WTC11 (cell line): ENCODE measurements around the gene MAP7D1. TPM values are rescaled to one million over a fixed set of nuclear protein-coding genes. Genes with fewer than 3 reads are reported as not detected.

ENCODE experiments used
- ATAC-seq: fragments of 200-7000 bp; cut with Tn5 transposase; 2 replicates; pipeline ENCODE4 v1.10.0; 2021; ENCODE audit warnings: mild to moderate bottlenecking, moderate library complexity
- CTCF ChIA-PET: fragments of 300-600 bp; sonication (Branson Sonifier 250); formaldehyde crosslinking; loops from one replicate; lab custom pipeline; 2021; ENCODE audit warnings: antibody characterized with exemption; lab: Charles Lee
- POLR2A ChIA-PET: fragments of 350-600 bp; sonication (Branson Sonifier 250); formaldehyde crosslinking; loops from one replicate; lab custom pipeline; 2021; ENCODE audit warnings: antibody characterized with exemption; lab: Charles Lee
- DNase-seq: peaks from one replicate; pipeline ENCODE4 v3.0.0; 2021; ENCODE audit warnings: low spot score
- H3K27ac Mint-ChIP-seq: 2 replicates; pipeline ENCODE4 v1.8.0; 2021; ENCODE audit warnings: mixed read lengths
- H3K27me3 Mint-ChIP-seq: 2 replicates; pipeline ENCODE4 v1.8.0; 2021; ENCODE audit warnings: low read depth, mild to moderate bottlenecking, moderate library complexity, mixed read lengths
- H3K36me3 Mint-ChIP-seq: 2 replicates; pipeline ENCODE4 v1.8.0; 2021; ENCODE audit warnings: mixed read lengths
- H3K4me1 Mint-ChIP-seq: 2 replicates; pipeline ENCODE4 v1.8.0; 2022; ENCODE audit warnings: mixed read lengths
- H3K4me3 Mint-ChIP-seq: 2 replicates; pipeline ENCODE4 v1.8.0; 2021; ENCODE audit warnings: mild to moderate bottlenecking, moderate library complexity, mixed read lengths
- H3K9me3 Mint-ChIP-seq: 2 replicates; pipeline ENCODE4 v1.8.0; 2021; ENCODE audit warnings: mixed read lengths
- ATF2 ChIP-seq: sonication (generic); formaldehyde crosslinking; IDR thresholded peaks from 2 replicates; pipeline ENCODE4 v1.8.1; 2022; ENCODE audit warnings: low read depth, missing genetic modification reagents, borderline replicate concordance
- GABPB1 ChIP-seq: sonication (generic); formaldehyde crosslinking; IDR thresholded peaks from 2 replicates; pipeline ENCODE4 v1.8.1; 2023; ENCODE audit warnings: mild to moderate bottlenecking, missing genetic modification reagents
- MYBL2 ChIP-seq: sonication (generic); formaldehyde crosslinking; IDR thresholded peaks from 2 replicates; pipeline ENCODE4 v1.8.1; 2023; ENCODE audit warnings: mild to moderate bottlenecking, moderate library complexity, missing genetic modification reagents
- SMAD3 ChIP-seq: sonication (generic); formaldehyde crosslinking; IDR thresholded peaks from 2 replicates; pipeline ENCODE4 v1.8.0; 2022; ENCODE audit warnings: missing genetic modification reagents, mild to moderate bottlenecking, borderline replicate concordance
- SOX15 ChIP-seq: fragments of 250-450 bp; sonication (Bioruptor Pico); IDR thresholded peaks from 2 replicates; pipeline ENCODE4 v1.9.0; 2021; ENCODE audit warnings: mild to moderate bottlenecking
- STAT6 ChIP-seq: sonication (generic); formaldehyde crosslinking; conservative IDR thresholded peaks from 2 replicates; pipeline ENCODE4 v1.8.1; 2023; ENCODE audit warnings: mild to moderate bottlenecking, low read depth, missing genetic modification reagents, moderate library complexity
- ZNF219 ChIP-seq: sonication (generic); formaldehyde crosslinking; IDR thresholded peaks from 2 replicates; pipeline ENCODE4 v1.8.0; 2023; ENCODE audit warnings: missing genetic modification reagents, mild to moderate bottlenecking, borderline replicate concordance
- ZNF281 ChIP-seq: sonication (generic); formaldehyde crosslinking; IDR thresholded peaks from 2 replicates; pipeline ENCODE4 v1.8.0; 2023; ENCODE audit warnings: mild to moderate bottlenecking, missing genetic modification reagents
- ZNF425 ChIP-seq: fragments of 250-450 bp; sonication (Bioruptor Pico); conservative IDR thresholded peaks from 2 replicates; pipeline ENCODE4 v1.9.0; 2021; ENCODE audit warnings: mild to moderate bottlenecking
- total RNA-seq: library from RNA; stranded (reverse); gene quantifications from 3 replicates; pipeline ENCODE4 v1.2.3, GENCODE V29; 2021
- TF ChIP-seq, protein P1 (sequence below): sonication (generic); formaldehyde crosslinking; IDR thresholded peaks from 2 replicates; pipeline ENCODE4 v1.8.0; 2022; ENCODE audit warnings: mild to moderate bottlenecking, missing genetic modification reagents
- TF ChIP-seq, protein P2 (sequence below): fragments of 250-450 bp; sonication (Bioruptor Pico); IDR thresholded peaks from 2 replicates; pipeline ENCODE4 v1.9.0; 2021; ENCODE audit warnings: mild to moderate bottlenecking, borderline replicate concordance
- TF ChIP-seq, protein P3 (sequence below): sonication (generic); formaldehyde crosslinking; conservative IDR thresholded peaks from 2 replicates; pipeline ENCODE4 v1.8.1; 2022; ENCODE audit warnings: mild to moderate bottlenecking, missing genetic modification reagents
- TF ChIP-seq, protein P4 (sequence below): sonication (generic); formaldehyde crosslinking; IDR thresholded peaks from 2 replicates; pipeline ENCODE4 v1.8.0; 2023; ENCODE audit warnings: missing genetic modification reagents, mild to moderate bottlenecking, borderline replicate concordance

Gene MAP7D1
- total RNA-seq, 1 experiment from 2014 or later, result 88.7 TPM

DNA sequence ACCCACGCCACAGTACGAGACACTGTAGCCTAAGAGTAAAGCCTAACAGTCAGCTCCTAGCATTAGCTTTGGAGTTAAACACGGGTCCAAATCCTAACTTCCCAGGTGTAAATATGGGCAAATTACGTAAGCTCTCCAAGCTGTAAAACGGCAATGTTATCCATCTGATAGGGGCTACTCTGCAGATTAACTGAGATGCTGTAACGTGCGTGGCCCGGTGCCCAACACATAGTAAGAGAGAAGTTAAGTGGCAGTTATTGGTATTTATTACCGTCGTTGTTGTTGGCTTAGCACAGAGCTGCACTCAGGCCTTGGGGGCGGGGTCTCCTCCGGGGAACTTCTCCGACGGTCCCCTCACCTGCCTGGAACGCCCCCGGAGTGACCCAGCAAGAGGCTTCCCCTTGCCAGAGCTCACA lies 7.1 kb upstream of the MAP7D1 start (continued):
- TF ChIP-seq, protein P1, sequence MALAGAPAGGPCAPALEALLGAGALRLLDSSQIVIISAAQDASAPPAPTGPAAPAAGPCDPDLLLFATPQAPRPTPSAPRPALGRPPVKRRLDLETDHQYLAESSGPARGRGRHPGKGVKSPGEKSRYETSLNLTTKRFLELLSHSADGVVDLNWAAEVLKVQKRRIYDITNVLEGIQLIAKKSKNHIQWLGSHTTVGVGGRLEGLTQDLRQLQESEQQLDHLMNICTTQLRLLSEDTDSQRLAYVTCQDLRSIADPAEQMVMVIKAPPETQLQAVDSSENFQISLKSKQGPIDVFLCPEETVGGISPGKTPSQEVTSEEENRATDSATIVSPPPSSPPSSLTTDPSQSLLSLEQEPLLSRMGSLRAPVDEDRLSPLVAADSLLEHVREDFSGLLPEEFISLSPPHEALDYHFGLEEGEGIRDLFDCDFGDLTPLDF (CRISPR knock-in tag), result no peak
- no peak for TF ChIP-seq SOX15
- no peak for TF ChIP-seq ZNF219 (CRISPR knock-in tag)
- TF ChIP-seq, protein P2, sequence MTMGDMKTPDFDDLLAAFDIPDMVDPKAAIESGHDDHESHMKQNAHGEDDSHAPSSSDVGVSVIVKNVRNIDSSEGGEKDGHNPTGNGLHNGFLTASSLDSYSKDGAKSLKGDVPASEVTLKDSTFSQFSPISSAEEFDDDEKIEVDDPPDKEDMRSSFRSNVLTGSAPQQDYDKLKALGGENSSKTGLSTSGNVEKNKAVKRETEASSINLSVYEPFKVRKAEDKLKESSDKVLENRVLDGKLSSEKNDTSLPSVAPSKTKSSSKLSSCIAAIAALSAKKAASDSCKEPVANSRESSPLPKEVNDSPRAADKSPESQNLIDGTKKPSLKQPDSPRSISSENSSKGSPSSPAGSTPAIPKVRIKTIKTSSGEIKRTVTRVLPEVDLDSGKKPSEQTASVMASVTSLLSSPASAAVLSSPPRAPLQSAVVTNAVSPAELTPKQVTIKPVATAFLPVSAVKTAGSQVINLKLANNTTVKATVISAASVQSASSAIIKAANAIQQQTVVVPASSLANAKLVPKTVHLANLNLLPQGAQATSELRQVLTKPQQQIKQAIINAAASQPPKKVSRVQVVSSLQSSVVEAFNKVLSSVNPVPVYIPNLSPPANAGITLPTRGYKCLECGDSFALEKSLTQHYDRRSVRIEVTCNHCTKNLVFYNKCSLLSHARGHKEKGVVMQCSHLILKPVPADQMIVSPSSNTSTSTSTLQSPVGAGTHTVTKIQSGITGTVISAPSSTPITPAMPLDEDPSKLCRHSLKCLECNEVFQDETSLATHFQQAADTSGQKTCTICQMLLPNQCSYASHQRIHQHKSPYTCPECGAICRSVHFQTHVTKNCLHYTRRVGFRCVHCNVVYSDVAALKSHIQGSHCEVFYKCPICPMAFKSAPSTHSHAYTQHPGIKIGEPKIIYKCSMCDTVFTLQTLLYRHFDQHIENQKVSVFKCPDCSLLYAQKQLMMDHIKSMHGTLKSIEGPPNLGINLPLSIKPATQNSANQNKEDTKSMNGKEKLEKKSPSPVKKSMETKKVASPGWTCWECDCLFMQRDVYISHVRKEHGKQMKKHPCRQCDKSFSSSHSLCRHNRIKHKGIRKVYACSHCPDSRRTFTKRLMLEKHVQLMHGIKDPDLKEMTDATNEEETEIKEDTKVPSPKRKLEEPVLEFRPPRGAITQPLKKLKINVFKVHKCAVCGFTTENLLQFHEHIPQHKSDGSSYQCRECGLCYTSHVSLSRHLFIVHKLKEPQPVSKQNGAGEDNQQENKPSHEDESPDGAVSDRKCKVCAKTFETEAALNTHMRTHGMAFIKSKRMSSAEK (CRISPR knock-in tag), result no peak
- no peak for TF ChIP-seq SMAD3 (CRISPR knock-in tag)
- TF ChIP-seq, protein P3, sequence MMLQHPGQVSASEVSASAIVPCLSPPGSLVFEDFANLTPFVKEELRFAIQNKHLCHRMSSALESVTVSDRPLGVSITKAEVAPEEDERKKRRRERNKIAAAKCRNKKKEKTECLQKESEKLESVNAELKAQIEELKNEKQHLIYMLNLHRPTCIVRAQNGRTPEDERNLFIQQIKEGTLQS (CRISPR knock-in tag), result no peak
- no peak for TF ChIP-seq ZNF281 (CRISPR knock-in tag)
- no peak for TF ChIP-seq ATF2 (CRISPR knock-in tag)
- TF ChIP-seq, all 79 proteins: peak for 0

GRCh38 chr1:36149237-36149972 lies 6.6 kb upstream of the MAP7D1 start, which contains the start of gene TRAPPC3:
TRAPPC3 (minus strand) TSS chr1:36149486; CDS start chr1:36149378, 108 bp downstream.
- ATAC-seq, result peak; percentile 92
- H3K4me1 Mint-ChIP-seq, result peaks cover 33% of the 10 kb centered on the region
- no peaks in the 10 kb centered on the region for H3K9me3 Mint-ChIP-seq
- peaks cover 27% of the 10 kb centered on the region for H3K27me3 Mint-ChIP-seq
- H3K4me3 Mint-ChIP-seq, result peak within 1 kb of the TSS; percentile 90
- H3K36me3 Mint-ChIP-seq, result peaks cover 10% of the 10 kb centered on the region
- peak within 1 kb of the TSS; percentile 97 for H3K27ac Mint-ChIP-seq
- peak; percentile 100 for DNase-seq
- ChIA-PET CTCF (interaction anchor here (0.6 to 5.4 kb wide), 52 partner anchors 11 to 275 kb away, joined by 3 to 213 read pairs (median 6); partner anchors contain the start of genes AGO1, EVA1B, LSM10 and SH3D21), POLR2A (interaction anchor here (0.6 to 2.6 kb wide), 17 partner anchors 11 to 351 kb away, joined by 3 to 25 read pairs (median 4); partner anchors contain the start of genes AGO3, SH3D21 and THRAP3)
- 0 out of 2 replicates have a peak, but pooled peaks have one; percentile 72 for TF ChIP-seq MYBL2 (CRISPR knock-in tag)
- TF ChIP-seq, protein P4, sequence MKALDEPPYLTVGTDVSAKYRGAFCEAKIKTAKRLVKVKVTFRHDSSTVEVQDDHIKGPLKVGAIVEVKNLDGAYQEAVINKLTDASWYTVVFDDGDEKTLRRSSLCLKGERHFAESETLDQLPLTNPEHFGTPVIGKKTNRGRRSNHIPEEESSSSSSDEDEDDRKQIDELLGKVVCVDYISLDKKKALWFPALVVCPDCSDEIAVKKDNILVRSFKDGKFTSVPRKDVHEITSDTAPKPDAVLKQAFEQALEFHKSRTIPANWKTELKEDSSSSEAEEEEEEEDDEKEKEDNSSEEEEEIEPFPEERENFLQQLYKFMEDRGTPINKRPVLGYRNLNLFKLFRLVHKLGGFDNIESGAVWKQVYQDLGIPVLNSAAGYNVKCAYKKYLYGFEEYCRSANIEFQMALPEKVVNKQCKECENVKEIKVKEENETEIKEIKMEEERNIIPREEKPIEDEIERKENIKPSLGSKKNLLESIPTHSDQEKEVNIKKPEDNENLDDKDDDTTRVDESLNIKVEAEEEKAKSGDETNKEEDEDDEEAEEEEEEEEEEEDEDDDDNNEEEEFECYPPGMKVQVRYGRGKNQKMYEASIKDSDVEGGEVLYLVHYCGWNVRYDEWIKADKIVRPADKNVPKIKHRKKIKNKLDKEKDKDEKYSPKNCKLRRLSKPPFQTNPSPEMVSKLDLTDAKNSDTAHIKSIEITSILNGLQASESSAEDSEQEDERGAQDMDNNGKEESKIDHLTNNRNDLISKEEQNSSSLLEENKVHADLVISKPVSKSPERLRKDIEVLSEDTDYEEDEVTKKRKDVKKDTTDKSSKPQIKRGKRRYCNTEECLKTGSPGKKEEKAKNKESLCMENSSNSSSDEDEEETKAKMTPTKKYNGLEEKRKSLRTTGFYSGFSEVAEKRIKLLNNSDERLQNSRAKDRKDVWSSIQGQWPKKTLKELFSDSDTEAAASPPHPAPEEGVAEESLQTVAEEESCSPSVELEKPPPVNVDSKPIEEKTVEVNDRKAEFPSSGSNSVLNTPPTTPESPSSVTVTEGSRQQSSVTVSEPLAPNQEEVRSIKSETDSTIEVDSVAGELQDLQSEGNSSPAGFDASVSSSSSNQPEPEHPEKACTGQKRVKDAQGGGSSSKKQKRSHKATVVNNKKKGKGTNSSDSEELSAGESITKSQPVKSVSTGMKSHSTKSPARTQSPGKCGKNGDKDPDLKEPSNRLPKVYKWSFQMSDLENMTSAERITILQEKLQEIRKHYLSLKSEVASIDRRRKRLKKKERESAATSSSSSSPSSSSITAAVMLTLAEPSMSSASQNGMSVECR (CRISPR knock-in tag), result peak; percentile 75; the same call in 1 of the 2 replicates
- TF ChIP-seq ZNF425 (CRISPR knock-in tag), result no peak
- TF ChIP-seq STAT6 (CRISPR knock-in tag), result no peak
- peak; percentile 69 for TF ChIP-seq GABPB1 (CRISPR knock-in tag)
